Fibroblast of skin of right biceps (primary cell): Measurements from ENCODE around the gene DENND1A.

Source experiments
- DNase-seq: peaks from one replicate; pipeline ENCODE4 v3.0.0-alpha.2; 2013

The DENND1A gene

DNA sequence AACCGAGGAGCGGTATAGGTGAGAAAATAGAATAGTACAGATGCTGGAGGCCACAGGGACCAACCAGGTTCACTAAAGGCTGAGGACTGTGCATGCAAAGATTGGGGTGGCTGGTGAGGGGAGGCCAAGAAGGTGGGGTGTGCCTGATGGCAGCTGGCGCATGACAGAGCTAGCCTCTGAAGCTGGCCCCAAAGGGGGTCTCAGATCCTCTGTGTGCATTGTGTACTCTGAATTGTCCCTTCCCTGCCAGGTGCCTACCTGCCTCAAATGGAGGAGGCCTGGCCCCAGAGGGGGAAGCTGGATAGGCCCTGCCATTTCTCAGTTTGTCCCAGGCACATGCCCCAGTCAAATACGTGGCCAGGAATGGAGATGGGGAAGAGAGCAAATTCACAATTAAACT lies 510.8 kb downstream of the DENND1A start:
- DNase-seq = no peak

DNA sequence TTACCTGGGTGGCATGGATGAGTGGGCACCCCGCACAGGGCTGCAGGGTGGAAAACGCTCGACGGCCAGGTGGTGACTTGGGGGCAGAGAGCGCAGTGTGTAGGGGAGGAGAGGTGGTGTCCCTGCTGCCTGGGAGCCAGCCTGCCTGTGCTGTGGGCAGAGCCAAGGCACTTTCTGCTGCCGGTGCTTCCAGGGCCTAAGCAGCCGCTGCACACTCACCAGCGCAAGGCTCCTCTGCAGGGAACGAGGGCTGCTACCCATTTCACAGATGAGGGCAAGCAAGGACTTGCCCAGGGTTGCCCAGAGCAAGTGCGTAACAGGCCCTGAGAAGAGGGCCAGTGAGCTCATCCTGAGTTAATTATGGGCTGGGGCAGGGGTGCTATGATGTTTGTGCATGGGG lies 511.4 kb downstream of the DENND1A start:
- no peak for DNase-seq

DNA sequence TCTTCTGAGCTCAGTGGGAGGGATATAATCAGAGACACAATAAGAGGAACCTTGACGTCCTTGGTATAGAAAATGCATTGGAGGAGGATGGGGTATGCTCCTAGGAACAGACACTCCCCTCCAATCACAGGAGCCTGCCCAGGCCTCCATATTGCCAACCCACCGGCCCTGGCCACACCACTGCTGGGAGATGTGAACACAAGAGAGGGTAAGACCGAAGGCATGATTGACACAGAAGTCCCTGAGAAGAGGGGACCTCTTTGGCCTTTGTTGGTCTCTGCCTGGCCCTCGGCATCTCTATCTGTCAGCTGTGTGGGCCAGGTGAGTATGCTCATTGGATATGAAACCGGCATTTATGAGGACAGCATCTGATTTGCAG lies 511.9 kb downstream of the DENND1A start:
- no peak for DNase-seq

- no peak for DNase-seq
Measured at GRCh38 chr9:123417289-123418051, 512.5 kb downstream of the DENND1A start.

- DNase-seq = no peak
Measured at GRCh38 chr9:123416176-123416575, 513.8 kb downstream of the DENND1A start.

GRCh38 chr9:123414936-123415930 lies 514.7 kb downstream of the DENND1A start:
- DNase-seq = no peak

- DNase-seq = no peak
Measured at GRCh38 chr9:123414204-123414603, 515.7 kb downstream of the DENND1A start.

- no peak for DNase-seq
Measured at GRCh38 chr9:123412171-123412820, 517.6 kb downstream of the DENND1A start.

DNA sequence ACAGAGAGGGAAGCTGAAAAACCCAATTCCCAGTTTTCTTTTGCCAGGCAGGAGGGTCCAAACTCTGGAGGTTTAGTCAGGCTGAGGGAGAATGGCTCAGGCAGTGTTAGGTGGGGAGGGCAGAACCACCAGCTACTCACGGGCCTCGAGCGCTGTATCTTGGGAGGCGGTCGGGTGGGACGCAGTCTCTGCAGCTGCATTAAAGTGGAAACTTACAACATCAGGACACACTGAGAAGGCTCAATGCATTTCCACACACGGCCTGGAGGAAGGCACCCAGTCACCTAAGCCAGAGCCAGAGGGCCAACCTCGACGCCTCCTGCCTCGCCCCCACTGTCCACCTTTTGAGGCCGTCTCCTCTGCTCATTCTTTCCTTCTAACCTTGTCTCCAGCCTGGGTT lies 518.3 kb downstream of the DENND1A start:
- no peak for DNase-seq

- no peak for DNase-seq
Measured at GRCh38 chr9:123411191-123411590, 518.7 kb downstream of the DENND1A start.

DNA sequence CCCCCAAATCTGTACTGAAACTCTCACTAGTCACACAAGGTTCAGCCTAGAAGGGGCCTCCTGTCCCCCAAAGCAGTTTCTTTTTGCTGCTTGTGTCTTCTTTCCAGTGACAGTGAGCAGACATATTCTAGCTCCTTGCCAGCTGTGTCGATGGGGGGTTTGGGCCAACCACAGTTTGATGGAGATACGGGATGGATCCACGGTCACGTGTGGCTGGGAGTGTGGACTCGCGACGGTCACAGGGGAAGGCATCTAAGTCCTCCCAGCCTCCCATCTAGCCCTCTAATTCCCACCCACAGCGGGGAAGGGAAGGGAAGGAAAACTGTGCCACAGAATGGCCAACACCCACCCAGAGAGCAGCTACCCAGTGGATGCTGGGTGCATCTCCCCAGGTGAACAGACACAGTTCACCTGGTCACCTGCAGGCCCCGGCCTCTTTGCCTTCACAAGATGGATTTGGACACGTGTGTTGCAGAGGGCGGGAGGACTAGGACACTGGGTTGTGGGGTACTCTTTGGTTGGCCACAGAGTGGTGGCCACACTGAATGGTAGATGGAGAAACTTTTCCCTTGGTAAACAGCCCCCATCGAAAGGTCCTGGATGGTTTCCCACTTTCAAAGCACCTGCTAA lies 519.5 kb downstream of the DENND1A start:
- DNase-seq = no peak

GRCh38 chr9:123408313-123409262 lies 521.3 kb downstream of the DENND1A start:
- no peak for DNase-seq

DNA sequence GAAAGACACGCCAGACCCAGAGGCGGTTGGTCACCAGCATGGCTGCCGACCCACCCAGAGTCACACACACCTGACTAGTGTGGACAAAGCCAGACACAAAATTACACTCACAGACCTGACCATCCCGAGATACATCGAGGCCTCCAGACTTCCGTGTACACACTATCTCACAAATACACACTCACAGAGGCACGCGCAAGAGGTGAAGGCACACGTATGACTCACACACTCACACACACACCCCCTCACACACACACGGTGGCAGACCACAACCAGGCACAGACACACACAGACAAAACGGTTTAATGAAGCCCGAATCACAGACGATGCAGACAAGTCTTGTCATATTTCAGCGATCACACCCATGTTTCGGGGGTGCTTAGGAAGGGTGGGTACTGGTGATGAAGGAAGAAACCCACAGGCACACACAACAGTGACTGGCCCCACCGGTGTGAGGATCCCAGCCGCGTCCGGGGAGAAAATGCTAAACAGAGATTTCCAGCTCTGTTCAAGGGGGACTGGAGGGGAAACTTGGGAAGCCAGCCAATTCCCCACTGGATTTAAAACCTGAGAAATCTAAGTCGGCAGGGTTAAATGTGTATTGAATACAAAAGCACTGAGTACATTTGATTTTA lies 522.6 kb downstream of the DENND1A start:
- peak; percentile 48 for DNase-seq

DNA sequence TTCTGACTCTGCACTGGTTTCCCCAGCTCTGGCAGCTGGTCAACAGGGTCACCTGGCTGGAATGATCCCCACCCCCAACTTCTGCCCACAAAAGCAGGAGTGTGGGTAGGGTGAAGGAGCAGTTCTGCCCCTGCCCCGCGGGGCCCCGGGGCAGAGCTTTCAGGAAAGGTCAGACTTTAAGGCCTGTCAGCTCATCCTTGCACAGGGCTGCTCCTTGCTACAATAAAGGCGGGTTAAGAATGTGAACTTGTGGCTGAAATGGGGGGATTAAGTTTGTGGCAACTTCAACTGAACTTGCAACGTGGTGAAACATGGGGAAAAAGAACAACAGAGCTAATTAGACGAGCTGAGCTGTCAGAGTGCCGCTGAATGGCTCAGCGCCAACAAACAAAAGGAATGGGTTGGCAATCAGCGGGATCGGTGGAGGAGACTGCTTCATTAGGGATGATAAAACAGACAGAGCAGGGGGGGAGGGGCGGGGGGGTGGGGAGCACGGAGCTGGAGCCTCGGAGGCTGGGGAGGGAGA lies 523.2 kb downstream of the DENND1A start:
- DNase-seq = peak; percentile 43

DNA sequence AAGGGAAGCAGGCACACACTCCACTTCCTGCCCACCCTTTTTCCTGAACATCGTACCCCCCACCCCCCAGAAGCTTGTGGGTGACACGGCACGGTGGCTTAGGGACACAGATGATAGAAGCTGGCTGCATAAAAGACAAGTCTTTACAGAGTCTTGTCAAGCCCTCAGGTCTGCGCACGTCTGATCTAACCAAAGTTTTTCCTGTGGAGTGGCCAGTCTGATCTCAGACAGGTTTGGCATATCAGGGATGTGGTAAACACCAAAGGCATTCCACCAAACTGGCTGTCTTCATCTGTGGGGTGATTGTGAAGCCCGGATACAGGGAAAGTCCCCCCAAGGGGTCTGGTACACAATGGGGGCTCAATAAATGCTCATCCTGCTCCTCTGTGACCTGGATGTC lies 523.9 kb downstream of the DENND1A start:
- DNase-seq = no peak

DNA sequence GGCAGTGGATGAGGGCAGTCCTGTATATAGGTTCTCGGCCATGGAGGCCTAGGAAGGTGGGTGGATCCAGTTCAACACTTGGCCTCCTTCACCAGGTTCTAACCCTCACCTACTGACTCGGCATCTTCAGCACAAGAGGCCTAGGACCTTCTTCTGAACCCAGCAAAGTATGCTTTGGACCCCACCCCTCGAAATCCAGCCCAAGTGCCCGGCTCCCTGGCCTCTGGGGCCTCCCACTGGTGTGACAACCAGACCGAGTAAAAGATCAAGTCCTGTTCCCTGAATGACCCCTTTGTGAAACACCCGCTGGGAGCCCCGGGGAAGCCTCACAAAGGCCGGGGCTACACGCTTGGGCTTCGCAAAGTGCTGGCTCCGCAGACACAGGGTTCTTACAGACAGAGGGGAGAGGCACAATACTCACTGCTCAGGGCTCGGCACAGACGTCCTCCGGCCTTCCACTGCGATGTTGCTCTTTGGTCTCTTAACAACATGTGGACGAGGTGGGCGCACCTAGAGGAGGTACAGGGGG lies 526.9 kb downstream of the DENND1A start:
- no peak for DNase-seq

DNA sequence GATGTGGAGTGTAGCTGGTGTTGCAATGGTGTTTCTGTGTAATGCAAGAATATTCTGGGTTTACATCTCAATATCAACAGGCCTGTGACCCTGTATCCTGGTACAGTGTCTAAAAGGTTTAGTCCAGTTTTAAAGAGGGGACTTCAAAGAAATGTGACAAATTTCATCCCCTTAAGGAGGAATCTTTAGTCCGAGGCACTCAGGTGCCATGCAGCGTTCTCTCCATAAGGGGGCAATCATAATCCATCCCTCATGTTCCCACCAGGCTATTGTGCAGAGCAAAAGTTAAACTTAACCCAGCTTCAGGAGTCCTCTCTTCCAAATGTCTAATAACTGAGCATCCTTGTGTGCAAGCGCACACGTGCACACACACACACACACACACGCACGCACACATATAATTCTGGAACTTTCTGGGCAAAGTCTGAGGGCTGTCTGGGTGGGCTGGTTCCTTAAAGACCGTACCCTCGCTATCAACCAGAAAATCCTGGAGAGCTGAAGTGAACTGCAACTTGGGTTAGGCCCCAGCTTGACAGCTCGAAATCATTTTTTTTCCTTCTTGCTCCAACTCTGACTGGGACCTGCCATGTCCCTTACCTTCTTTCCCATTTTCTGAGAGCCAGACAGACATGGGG lies 527.9 kb downstream of the DENND1A start:
- DNase-seq = peak; percentile 54

DNA sequence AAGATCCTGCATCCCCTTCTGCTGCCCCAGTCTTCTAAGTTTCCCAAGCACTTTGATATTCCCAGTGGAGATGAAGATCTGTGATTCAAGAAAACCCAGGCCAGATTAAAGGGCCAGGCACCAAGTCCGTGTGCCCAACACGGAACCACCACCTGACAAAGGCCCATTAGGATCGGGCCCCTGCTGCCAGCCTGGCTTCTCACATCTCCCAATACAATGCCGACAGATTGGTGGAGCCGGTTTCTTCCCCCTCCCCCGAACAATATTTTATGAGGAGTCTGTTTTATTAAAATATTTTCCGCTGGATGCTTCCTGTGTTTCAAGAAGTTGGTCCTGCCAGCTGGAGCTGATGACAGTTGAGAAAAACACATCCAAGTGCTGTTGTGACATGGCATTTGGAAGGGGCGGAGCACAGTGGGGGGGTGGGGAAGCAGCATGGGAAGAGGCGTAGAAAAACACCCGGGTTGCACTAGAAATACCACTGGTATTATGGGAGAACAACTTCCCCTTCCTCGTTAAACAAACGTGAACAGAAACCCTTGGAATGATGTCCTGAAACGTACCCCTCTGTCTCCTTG lies 528.9 kb downstream of the DENND1A start:
- no peak for DNase-seq

GRCh38 chr9:123399803-123400378 lies 530.0 kb downstream of the DENND1A start:
- no peak for DNase-seq
